ENCODE measurements around the gene KRT33B. TPM values are rescaled to one million over a fixed set of nuclear protein-coding genes. Genes with fewer than 3 reads are reported as not detected.

KRT33B gene
- total RNA-seq, 1 experiment from 2014 or later = not detected

- intact Hi-C loops (cut with micrococcal nuclease; ENCODE audit: unreplicated experiment) (no loop called here), in situ Hi-C loops (cut with HindIII; ENCODE audit: low pct_unique_long_range_greater_than_20kb, low sequenced_read_pairs) (no loop called here)
- TF ChIP-seq SIN3A (IDR thresholded peaks at IDR 0.05; ENCODE audit: borderline replicate concordance, insufficient read depth, low read depth, low read length) = no peak
- TF ChIP-seq CTCF (IDR thresholded peaks at IDR 0.05) = no peak
- TF ChIP-seq TCF7L2 (IDR thresholded peaks at IDR 0.05; ENCODE audit: low read depth, low read length) = no peak
- TF ChIP-seq POLR2AphosphoS5 (IDR thresholded peaks at IDR 0.05; ENCODE audit: low read depth, low read length) = no peak
- ChIA-PET CTCF (no interaction called here), POLR2A (no interaction called here)
- no TSS peak for BruUV-seq (replicated peaks)
- Histone ChIP-seq H3K27ac (ENCODE audit: low read length) (no peak overlapping the region), H3K4me1 (ENCODE audit: control insufficient read depth, insufficient read depth, low read length) (no peaks in the 10 kb centered on the region), H3K9me3 (ENCODE audit: control insufficient read depth, insufficient read depth, low read depth, low read length) (no peaks in the 10 kb centered on the region), H3K36me3 (ENCODE audit: control insufficient read depth, insufficient read depth, low read length) (no peaks in the 10 kb centered on the region), H3K4me3 (ENCODE audit: low read depth in 2 of 2, low read length in 2 of 2) (no peak overlapping the region), H3K27me3 (ENCODE audit: control insufficient read depth, insufficient read depth, low read length) (no peaks in the 10 kb centered on the region)
- no peak for ATAC-seq
- no peak for DNase-seq (ENCODE audit: low read depth, low spot score)
Observed at GRCh38 chr17:41345992-41346391, 23.6 kb downstream of the KRT33B start.

DNA sequence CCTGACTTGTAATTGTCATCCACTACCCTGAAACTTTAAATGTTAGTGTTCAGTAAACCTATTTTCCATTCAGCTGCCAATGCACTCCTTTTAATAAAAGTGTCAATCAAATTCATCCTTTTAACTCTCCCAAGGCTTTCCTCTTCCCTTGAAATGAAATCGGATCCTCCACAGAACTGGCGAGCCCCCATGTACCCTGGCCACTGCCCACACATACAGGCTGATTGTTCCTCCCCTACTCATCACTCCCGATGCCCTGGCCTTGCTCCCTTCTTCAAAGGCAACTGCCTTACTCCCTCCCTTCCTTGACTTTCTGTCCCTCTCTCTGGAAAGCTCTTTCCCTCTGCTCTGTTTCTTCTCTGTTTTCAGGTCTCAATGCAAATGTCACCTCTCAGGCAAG is 26.6 kb downstream of the KRT33B start:
- DNase-seq (ENCODE audit: low read depth, low spot score) (no peak), ATAC-seq (no peak)
- Histone ChIP-seq H3K4me3 (ENCODE audit: low read depth in 2 of 2, low read length in 2 of 2) (no peak overlapping the region), H3K27ac (ENCODE audit: low read length) (no peak overlapping the region), H3K36me3 (ENCODE audit: control insufficient read depth, insufficient read depth, low read length) (no peaks in the 10 kb centered on the region), H3K9me3 (ENCODE audit: control insufficient read depth, insufficient read depth, low read depth, low read length) (no peaks in the 10 kb centered on the region), H3K4me1 (ENCODE audit: control insufficient read depth, insufficient read depth, low read length) (no peaks in the 10 kb centered on the region), H3K27me3 (ENCODE audit: control insufficient read depth, insufficient read depth, low read length) (no peaks in the 10 kb centered on the region)
- no TSS peak for BruUV-seq (replicated peaks)
- ChIA-PET CTCF (no interaction called here), POLR2A (no interaction called here)
- TF ChIP-seq TCF7L2 (IDR thresholded peaks at IDR 0.05; ENCODE audit: low read depth, low read length) = no peak
- TF ChIP-seq POLR2AphosphoS5 (IDR thresholded peaks at IDR 0.05; ENCODE audit: low read depth, low read length) = no peak
- TF ChIP-seq CTCF (IDR thresholded peaks at IDR 0.05) = no peak
- intact Hi-C loops (cut with micrococcal nuclease; ENCODE audit: unreplicated experiment) (no loop called here), in situ Hi-C loops (cut with HindIII; ENCODE audit: low pct_unique_long_range_greater_than_20kb, low sequenced_read_pairs) (no loop called here)

DNA sequence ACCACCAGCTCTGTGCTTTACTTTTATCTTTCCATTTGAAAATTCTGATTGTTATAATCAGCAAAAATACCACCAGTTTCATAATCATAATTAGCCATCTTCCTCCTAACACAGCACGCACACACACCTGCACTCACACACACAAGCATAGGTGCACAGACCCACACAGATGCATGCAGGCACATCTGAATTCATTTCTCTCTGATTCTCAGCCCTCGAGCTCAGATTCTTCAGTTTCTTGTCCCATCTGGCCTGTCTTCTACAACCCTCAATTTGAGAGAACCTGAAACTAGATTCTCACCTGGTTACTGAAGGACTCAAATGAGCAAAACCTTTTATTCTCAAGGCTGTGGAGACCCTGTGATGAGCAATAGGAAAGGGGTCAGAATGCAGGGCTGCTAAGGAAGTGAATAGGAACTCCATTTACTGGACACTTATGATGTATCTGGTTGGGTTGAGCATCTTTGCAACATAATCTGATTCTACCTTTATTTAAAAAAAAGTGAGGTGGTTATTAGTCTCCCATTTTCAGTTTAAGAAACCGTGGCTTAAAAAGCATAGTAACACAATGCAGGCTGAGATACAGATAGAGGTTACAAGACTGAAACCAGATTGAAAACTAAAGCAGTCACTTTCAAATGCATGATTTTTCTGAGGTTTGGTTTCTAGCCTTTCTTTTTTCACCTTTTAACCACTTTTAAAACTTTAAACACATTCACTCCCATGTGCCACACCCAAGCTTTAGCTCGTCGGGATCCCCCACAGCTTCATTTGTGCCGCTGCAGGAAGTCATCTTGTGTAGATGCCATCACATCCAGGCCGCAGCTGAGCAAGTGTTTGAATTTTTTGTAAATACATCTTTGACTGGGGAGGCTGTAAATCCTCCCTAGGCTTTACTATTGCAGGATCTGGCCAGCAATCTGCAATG is 28.4 kb downstream of the KRT33B start:
- CTCF ChIA-PET = no interaction called here
- no peaks in the 10 kb centered on the region for H3K4me1 ChIP-seq (ENCODE audit: control insufficient read depth, insufficient read depth, low read length)
- no peak overlapping the region for H3K4me3 ChIP-seq (ENCODE audit: low read depth in 2 of 2, low read length in 2 of 2)
- ATAC-seq = no peak
- in situ Hi-C loops (cut with HindIII; ENCODE audit: low pct_unique_long_range_greater_than_20kb, low sequenced_read_pairs) (no loop called here), intact Hi-C loops (cut with micrococcal nuclease; ENCODE audit: unreplicated experiment) (no loop called here)
- H3K9me3 ChIP-seq (ENCODE audit: control insufficient read depth, insufficient read depth, low read depth, low read length) = no peaks in the 10 kb centered on the region
- no peaks in the 10 kb centered on the region for H3K27me3 ChIP-seq (ENCODE audit: control insufficient read depth, insufficient read depth, low read length)
- no peaks in the 10 kb centered on the region for H3K36me3 ChIP-seq (ENCODE audit: control insufficient read depth, insufficient read depth, low read length)
- TF ChIP-seq TCF7L2 (IDR thresholded peaks at IDR 0.05; ENCODE audit: low read depth, low read length) = no peak
- TF ChIP-seq CTCF (IDR thresholded peaks at IDR 0.05) = no peak
- no peak for TF ChIP-seq POLR2AphosphoS5 (IDR thresholded peaks at IDR 0.05; ENCODE audit: low read depth, low read length)
- no peak for TF ChIP-seq SIN3A (IDR thresholded peaks at IDR 0.05; ENCODE audit: borderline replicate concordance, insufficient read depth, low read depth, low read length)
- no peak for TF ChIP-seq REST (IDR thresholded peaks at IDR 0.05; ENCODE audit: insufficient read depth in 1 of 2, low read depth in 2 of 2, low read length in 1 of 2)
- DNase-seq (ENCODE audit: low read depth, low spot score) = no peak
- no peak overlapping the region for H3K27ac ChIP-seq (ENCODE audit: low read length)
- no TSS peak for BruUV-seq (replicated peaks)
- POLR2A ChIA-PET = no interaction called here

Data from Panc1 (cell line).